Skeletal muscle satellite cell (primary cell): ENCODE results near the gene CAT.

ENCODE experiments used
- H3K27me3 ChIP-seq: 2 replicates; pipeline ENCODE4 v1.7.0; 2013; ENCODE audit warnings: low read length; ENCODE audit not compliant: control insufficient read depth, insufficient read depth
- H3K36me3 ChIP-seq: 2 replicates; pipeline ENCODE4 v1.7.0; 2013; ENCODE audit warnings: mild to moderate bottlenecking, control low read depth, low read length; ENCODE audit not compliant: insufficient read depth
- H3K4me1 ChIP-seq: 2 replicates; pipeline ENCODE4 v1.7.0; 2013; ENCODE audit warnings: low read length; ENCODE audit not compliant: control insufficient read depth, insufficient read depth
- H3K4me2 ChIP-seq: 2 replicates; pipeline ENCODE4 v1.7.0; 2013; ENCODE audit warnings: mild to moderate bottlenecking, low read length
- H3K4me3 ChIP-seq: 2 replicates; pipeline ENCODE4 v1.7.0; 2013; ENCODE audit warnings: low read length
- H3K9ac ChIP-seq: 2 replicates; pipeline ENCODE4 v1.7.0; 2013; ENCODE audit warnings: mild to moderate bottlenecking, low read depth, low read length, moderate library complexity
- H3K9me3 ChIP-seq: replicated peaks from 2 replicates; pipeline ENCODE4 v1.7.0; 2013; ENCODE audit warnings: mild to moderate bottlenecking, control low read depth, low read length

Gene CAT

DNA sequence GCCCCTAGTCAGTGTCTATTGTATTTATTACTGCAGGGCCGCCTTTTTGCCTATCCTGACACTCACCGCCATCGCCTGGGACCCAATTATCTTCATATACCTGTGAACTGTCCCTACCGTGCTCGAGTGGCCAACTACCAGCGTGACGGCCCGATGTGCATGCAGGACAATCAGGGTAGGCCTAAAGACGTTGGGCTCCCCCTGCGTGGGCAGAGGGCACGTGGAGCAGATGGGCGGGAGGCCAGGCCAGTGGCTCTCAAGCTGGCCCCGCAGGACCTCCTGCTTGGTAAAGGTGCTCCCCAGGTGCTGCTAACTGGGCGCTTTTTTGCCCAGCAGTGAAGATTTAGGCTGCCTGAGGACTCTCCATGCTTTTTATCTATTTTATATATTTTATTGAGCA, 22.5 kb downstream of the CAT start:
- Histone ChIP-seq H3K27me3 (no peaks in the 10 kb centered on the region), H3K4me1 (no peaks in the 10 kb centered on the region), H3K4me3 (no peak overlapping the region), H3K9ac (no peak overlapping the region), H3K4me2 (no peak overlapping the region), H3K9me3 (peaks cover 5% of the 10 kb centered on the region), H3K36me3 (peaks cover 74% of the 10 kb centered on the region)

- H3K4me2 ChIP-seq = no peak overlapping the region
- H3K9me3 ChIP-seq = peaks cover 16% of the 10 kb centered on the region
- H3K27me3 ChIP-seq = no peaks in the 10 kb centered on the region
- no peak overlapping the region for H3K9ac ChIP-seq
- peaks cover 71% of the 10 kb centered on the region for H3K36me3 ChIP-seq
- no peaks in the 10 kb centered on the region for H3K4me1 ChIP-seq
- no peak overlapping the region for H3K4me3 ChIP-seq
Observed at GRCh38 chr11:34464591-34465051, 25.9 kb downstream of the CAT start.

- Histone ChIP-seq H3K36me3 (peaks cover 73% of the 10 kb centered on the region), H3K4me2 (no peak overlapping the region), H3K4me1 (no peaks in the 10 kb centered on the region), H3K9me3 (peaks cover 16% of the 10 kb centered on the region), H3K27me3 (no peaks in the 10 kb centered on the region), H3K4me3 (no peak overlapping the region), H3K9ac (no peak overlapping the region)
Observed at GRCh38 chr11:34466802-34467488, 28.2 kb downstream of the CAT start.

DNA sequence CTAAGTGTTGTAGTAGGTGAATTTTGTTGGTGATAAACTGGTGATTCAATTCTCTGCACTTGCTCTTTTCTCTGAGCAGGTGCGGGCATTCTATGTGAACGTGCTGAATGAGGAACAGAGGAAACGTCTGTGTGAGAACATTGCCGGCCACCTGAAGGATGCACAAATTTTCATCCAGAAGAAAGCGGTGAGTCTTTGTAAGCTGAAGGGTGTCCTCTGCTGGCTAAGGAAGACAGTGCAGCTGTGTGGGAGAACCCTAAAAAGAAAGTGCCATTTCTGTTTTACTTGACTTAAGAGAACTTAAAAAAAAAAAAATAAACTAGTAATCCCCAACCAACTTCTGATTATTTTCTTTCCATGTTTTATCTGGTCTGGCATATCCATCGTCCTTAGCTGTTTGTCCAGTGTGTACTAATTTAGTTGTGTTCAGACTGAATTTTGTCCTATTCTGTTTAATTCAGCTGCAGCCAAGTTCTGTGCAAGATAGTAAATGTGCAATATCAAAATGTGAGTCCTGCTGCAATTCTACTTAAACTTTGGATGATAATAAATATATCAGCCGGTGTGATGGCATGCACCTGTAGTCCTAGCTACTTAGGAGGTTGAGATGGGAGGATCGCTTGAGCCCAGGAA, 29.6 kb downstream of the CAT start:
- H3K4me1 ChIP-seq = no peaks in the 10 kb centered on the region
- no peaks in the 10 kb centered on the region for H3K27me3 ChIP-seq
- peaks cover 72% of the 10 kb centered on the region for H3K36me3 ChIP-seq
- H3K9me3 ChIP-seq = peaks cover 16% of the 10 kb centered on the region
- H3K4me2 ChIP-seq = no peak overlapping the region
- H3K4me3 ChIP-seq = no peak overlapping the region
- H3K9ac ChIP-seq = no peak overlapping the region

DNA sequence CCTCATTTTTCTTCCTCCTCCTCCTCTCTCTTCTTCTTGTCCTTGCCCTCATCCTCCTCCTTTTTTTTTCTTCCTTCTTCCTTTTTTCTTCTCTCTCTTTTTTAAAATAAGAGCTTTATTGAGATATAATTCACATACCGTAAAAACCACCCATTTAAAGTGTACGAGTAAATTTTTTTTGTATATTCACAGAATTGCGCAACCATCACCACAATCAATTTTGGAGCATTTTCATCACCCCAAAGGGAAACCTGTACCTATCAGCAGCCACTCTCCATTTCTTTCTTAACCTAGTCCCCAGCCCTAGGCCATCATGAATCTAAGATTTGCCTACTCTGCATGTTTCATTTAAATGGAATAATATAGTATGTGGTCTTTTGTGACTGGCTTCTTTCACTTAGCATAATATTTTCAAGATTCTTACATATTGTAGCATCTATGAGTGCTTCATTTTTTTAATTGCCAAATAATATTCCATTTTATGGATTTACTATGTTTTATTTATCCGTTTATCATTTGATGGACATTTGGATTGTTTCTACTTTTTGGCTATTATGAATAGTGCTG, 35.0 kb downstream of the CAT start:
- Histone ChIP-seq H3K9me3 (no peaks in the 10 kb centered on the region), H3K4me2 (no peak overlapping the region)

GRCh38 chr11:34475656-34476055, 36.9 kb downstream of the CAT start:
- no peak overlapping the region for H3K4me3 ChIP-seq
- no peak overlapping the region for H3K4me2 ChIP-seq
- H3K36me3 ChIP-seq = peaks cover 18% of the 10 kb centered on the region

More for the DNA sequence above, 35.0 kb downstream of the CAT start:
- H3K4me3 ChIP-seq = no peak overlapping the region
- H3K4me1 ChIP-seq = no peaks in the 10 kb centered on the region
- peaks cover 35% of the 10 kb centered on the region for H3K36me3 ChIP-seq
- H3K27me3 ChIP-seq = peaks cover 12% of the 10 kb centered on the region
- H3K9ac ChIP-seq = no peak overlapping the region

DNA sequence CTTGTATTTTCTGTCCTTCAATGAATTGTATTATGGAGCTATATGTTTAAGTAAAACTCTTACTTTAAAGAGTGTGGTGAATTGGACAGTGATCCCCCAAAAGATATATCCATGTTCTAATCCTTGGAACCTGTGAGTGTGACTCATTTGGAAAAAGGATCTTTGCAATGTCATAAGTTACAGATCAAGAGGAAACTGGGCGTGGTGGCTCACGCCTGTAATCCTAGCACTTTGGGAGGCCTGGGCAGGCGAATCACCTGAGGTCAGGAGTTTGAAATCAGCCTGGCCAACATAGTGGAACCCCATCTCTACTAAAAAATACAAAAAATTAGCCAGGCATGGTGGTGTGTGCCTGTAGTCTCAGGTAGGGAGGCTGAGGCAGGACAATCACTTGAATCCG, 38.1 kb downstream of the CAT start:
- H3K4me1 ChIP-seq = peaks cover 5% of the 10 kb centered on the region
- peaks cover 10% of the 10 kb centered on the region for H3K36me3 ChIP-seq
- no peak overlapping the region for H3K4me3 ChIP-seq
- no peak overlapping the region for H3K9ac ChIP-seq
- H3K4me2 ChIP-seq = no peak overlapping the region
- peaks cover 31% of the 10 kb centered on the region for H3K27me3 ChIP-seq
- no peaks in the 10 kb centered on the region for H3K9me3 ChIP-seq

More at GRCh38 chr11:34475656-34476055, 36.9 kb downstream of the CAT start:
- Histone ChIP-seq H3K9ac (no peak overlapping the region), H3K4me1 (peaks cover 5% of the 10 kb centered on the region), H3K9me3 (no peaks in the 10 kb centered on the region), H3K27me3 (peaks cover 30% of the 10 kb centered on the region)

DNA sequence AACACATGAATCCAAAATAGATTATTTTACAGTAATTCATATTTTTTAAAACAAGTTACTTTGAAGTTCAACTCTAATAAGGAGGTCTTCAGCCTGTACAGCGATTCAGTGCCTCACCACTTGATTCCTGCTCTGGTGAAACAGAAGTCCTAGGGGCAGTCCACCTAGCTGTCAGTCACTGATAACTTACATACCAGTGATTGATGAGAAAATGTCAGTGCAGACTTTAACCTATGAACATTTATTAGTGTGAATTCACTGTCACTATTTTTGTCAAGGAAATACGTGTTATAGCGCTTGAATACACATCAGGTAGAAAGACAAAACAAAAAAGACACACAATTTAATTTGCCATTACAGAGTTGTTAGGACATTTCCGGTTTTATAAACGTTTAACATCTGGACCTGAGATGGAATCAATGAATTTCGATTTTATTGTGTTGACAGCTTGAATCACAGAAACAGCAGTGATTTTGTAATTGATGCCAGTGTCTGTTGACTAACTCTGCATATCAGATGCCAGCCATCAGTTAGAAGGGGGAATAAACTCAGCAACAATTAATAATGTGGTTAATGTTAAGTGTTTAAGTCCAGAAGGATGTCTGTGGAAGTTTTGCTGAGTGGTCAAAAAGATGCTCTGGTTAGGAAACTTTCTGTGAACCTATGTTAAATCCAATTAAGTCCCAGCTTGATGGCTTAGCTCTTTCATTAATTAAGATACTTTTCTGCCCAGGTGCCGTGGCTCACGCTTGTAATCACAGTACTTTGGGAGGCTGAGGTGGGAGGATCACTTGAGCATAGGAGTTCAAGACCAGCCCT, 40.3 kb downstream of the CAT start:
- H3K36me3 ChIP-seq = no peaks in the 10 kb centered on the region
- peaks cover 5% of the 10 kb centered on the region for H3K4me1 ChIP-seq
- no peak overlapping the region for H3K4me3 ChIP-seq
- no peak overlapping the region for H3K9ac ChIP-seq
- no peaks in the 10 kb centered on the region for H3K9me3 ChIP-seq
- no peak overlapping the region for H3K4me2 ChIP-seq
- peaks cover 31% of the 10 kb centered on the region for H3K27me3 ChIP-seq

DNA sequence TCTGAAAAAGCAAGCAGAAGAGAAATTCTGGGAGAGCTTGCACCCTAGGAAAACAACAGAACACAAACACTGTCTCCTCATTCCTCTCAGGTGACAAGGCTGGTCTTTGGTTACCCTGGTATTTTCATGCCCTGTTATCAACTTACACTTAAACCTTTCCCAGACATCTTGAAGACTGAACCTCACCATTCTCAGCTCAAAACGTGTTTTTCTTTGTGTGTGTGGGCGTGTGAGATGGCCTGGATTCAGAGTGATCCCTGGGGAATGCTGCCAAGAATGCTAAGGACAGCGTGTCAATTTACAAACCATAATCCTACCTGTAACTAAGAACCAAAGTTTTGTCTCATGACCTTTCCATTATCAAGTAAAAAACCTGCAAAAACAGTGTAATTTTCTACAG, 41.6 kb downstream of the CAT start:
- H3K9ac ChIP-seq = no peak overlapping the region
- peaks cover 5% of the 10 kb centered on the region for H3K4me1 ChIP-seq
- peaks cover 34% of the 10 kb centered on the region for H3K27me3 ChIP-seq
- peak overlapping the region; percentile 2 for H3K4me2 ChIP-seq
- no peaks in the 10 kb centered on the region for H3K9me3 ChIP-seq
- no peak overlapping the region for H3K4me3 ChIP-seq
- H3K36me3 ChIP-seq = no peaks in the 10 kb centered on the region

DNA sequence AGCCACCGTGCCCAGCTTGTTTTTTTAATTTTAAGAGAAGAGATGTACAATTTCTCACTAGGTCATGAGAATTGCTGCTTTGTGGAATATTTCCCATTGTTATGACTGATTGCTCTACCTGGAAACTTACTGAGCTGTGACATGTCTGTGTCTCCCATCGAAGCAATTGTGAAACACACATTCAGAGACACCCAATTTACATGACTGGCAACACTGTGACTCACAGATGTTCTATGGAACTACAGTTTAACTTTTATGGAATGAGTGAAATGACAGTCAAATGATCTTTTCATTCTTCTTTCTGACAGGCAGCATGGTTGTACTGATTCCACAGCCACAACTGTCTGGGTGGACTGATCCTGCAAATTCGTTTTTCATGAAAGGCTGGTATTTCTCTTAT, 42.6 kb downstream of the CAT start:
- Histone ChIP-seq H3K4me1 (peaks cover 5% of the 10 kb centered on the region), H3K9me3 (no peaks in the 10 kb centered on the region), H3K4me3 (no peak overlapping the region), H3K36me3 (no peaks in the 10 kb centered on the region), H3K9ac (no peak overlapping the region), H3K27me3 (peaks cover 40% of the 10 kb centered on the region), H3K4me2 (no peak overlapping the region)

DNA sequence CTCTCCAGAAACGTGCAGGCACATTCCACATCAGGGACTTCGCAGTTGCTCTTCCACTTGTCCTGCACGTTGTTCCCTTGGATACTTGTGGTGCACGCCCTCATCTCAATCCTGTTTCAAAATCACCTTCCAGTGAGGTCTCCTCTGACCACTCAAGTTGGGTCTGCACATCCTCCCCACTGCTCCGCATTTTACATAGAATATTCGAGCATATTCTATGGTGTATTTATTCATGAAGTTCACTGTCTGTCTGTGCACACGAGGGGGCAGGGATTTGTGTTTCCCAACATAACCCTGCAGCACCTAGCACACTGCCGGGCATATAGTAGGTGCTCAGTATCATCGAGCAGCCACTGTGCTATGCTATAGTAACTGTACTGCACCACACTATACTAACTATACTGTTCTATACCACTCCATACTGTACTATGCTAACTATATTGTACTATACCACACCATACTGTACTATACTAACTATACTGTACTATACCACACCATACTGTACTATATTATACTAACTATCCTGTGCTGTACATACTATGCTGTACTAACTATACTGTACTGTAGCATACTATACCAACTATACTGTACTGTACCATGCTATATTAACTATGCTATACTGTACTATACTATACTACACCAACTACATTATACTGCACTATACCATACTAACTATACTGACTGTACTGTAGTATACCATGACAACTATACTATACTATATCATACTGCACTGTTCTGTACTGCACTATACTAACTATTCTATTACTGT, 44.6 kb downstream of the CAT start:
- Histone ChIP-seq H3K9ac (no peak overlapping the region), H3K27me3 (peaks cover 50% of the 10 kb centered on the region), H3K4me2 (no peak overlapping the region), H3K36me3 (no peaks in the 10 kb centered on the region), H3K4me3 (no peak overlapping the region), H3K4me1 (peaks cover 5% of the 10 kb centered on the region), H3K9me3 (no peaks in the 10 kb centered on the region)
